Thyroid gland (tissue), 4 donors: ENCODE results near the gene UNC13C. TPM values are rescaled to one million over a fixed set of nuclear protein-coding genes. Genes with fewer than 3 reads are reported as not detected.
"Not testable (repeated sequence)": the region's sequence is repeated elsewhere in the genome, so short reads cannot be mapped to it uniquely, and the experiment has no call there.

ENCODE experiments used
- DNase-seq, 2 donors: peaks; one replicate each; pipeline ENCODE4 v3.0.0-alpha.2; 2019
- H3K27ac ChIP-seq, 3 donors: fragments of 200-600 bp; sonication (generic); 1 replicate in 2 of 3; 2 replicates in 1 of 3; pipeline ENCODE4 v1.5.1; 2016 to 2019; ENCODE audit warnings: mild to moderate bottlenecking in 1 of 3, moderate library complexity in 1 of 3
- H3K27me3 ChIP-seq: fragments of 200-600 bp; sonication (generic); one replicate; pipeline ENCODE4 v1.5.1; 2019
- H3K36me3 ChIP-seq, 2 donors: fragments of 200-600 bp; sonication (generic); one replicate each; pipeline ENCODE4 v1.5.1; 2016 to 2019
- H3K4me1 ChIP-seq, 2 donors: fragments of 200-600 bp; sonication (generic); one replicate each; pipeline ENCODE4 v1.5.1; 2017 to 2019
- H3K4me3 ChIP-seq, 3 donors: fragments of 200-600 bp; sonication (generic); replicated peaks in 1 of 3; 1 replicate in 2 of 3; 2 replicates in 1 of 3; pipeline ENCODE4 v1.5.1; 2016; ENCODE audit warnings: mild to moderate bottlenecking in 1 of 3
- H3K9me3 ChIP-seq: fragments of 200-600 bp; sonication (generic); one replicate; pipeline ENCODE4 v1.5.1; 2017
- CTCF ChIP-seq, 6 experiments: fragments of 200-600 bp in 3 of 6; fragments of 450-650 bp in 3 of 6; sonication (generic) in 3 of 6; IDR thresholded peaks; one replicate each; pipeline ENCODE4 v1.5.1; 2016 to 2019; ENCODE audit warnings: antibody characterized with exemption in 6 of 6, mild to moderate bottlenecking in 2 of 6, inconsistent platforms in 1 of 6, moderate library complexity in 1 of 6
- POLR2A ChIP-seq, 2 donors: fragments of 450-650 bp; IDR thresholded peaks; one replicate each; pipeline ENCODE4 v1.6.1; 2017; ENCODE audit warnings: antibody characterized with exemption in 2 of 2, mild to moderate bottlenecking in 2 of 2, moderate library complexity in 1 of 2
- WGBS, 2 donors: methylation state at CpG; one replicate each; pipeline ENCODE4 v1.1.5; 2017; 5-methylcytosine and 5-hydroxymethylcytosine counted together
- intact Hi-C: fragments of 100-400 bp; cut with DNase I; formaldehyde crosslinking; loops from one replicate; pipeline ENCODE4 v1.15.1; 2023
- total RNA-seq, 4 donors: library from RNA; depleted of rRNA; stranded (reverse); fragments of >200 nt; gene quantifications; one replicate each; pipeline ENCODE4 v1.2.3, GENCODE V29; 2016

UNC13C gene
- 10 to 100 TPM in 1 of 4 donors, 1 to 10 TPM in 3; 1.1 to 10.6 (median 7.5) TPM for total RNA-seq

DNA sequence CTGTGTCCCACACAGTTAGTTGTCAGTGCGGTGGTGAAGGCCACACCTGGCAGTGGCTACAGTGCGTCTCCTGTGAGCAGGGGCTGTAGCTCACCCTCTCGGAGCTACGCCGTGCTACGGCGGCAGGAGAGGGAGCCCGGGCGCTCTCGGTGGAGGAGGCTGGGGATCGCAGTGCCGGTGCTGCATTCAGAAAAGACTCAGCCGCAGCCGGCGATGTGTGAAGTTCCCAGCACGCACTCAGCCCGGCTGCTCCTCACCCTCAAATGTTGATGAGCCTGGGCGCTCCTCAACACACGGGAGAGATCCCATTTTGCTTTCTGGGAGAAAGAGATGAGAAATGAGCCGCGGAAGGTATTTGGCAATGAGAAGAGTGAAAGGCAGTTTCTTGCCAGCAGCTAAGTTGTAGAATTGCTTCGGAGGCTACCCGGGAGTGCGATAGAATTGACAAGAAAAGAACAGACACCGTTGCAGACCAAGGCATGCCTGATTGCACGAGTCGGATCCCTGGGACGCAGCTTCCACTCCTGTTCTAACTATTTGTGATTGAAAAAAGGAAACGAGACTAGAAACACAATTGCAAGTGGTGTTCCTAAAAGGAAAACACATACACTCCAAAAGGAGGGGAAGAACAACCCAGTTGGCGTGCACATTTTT is at the start of gene UNC13C:
Gene UNC13C (plus strand): TSS at position 189 of the 654 bp plus-strand sequence. CDS start 34,463 bp downstream, outside the sequence.
- peak within 1 kb of the TSS in 2 of 3 donors; percentile 3 to 40 for H3K27ac ChIP-seq
- 2% methylated on average over 13 to 21 of the region's 30 CpGs for WGBS, 2 donors
- intact Hi-C loops = no loop called here
- TF ChIP-seq POLR2A (IDR thresholded peaks at IDR 0.05) (peak in 1 of 2 donors; percentile 10), CTCF (IDR thresholded peaks at IDR 0.05) (no peak)
- no peaks in the 10 kb centered on the region for H3K36me3 ChIP-seq
- H3K27me3 ChIP-seq = no peaks in the 10 kb centered on the region
- DNase-seq = peak; percentile 53 to 59
- no peaks in the 10 kb centered on the region for H3K9me3 ChIP-seq
- peak within 1 kb of the TSS in 2 of 3 donors; percentile 29 to 45 for H3K4me3 ChIP-seq
- peaks cover 0 to 12% of the 10 kb centered on the region in 2 donors for H3K4me1 ChIP-seq

DNA sequence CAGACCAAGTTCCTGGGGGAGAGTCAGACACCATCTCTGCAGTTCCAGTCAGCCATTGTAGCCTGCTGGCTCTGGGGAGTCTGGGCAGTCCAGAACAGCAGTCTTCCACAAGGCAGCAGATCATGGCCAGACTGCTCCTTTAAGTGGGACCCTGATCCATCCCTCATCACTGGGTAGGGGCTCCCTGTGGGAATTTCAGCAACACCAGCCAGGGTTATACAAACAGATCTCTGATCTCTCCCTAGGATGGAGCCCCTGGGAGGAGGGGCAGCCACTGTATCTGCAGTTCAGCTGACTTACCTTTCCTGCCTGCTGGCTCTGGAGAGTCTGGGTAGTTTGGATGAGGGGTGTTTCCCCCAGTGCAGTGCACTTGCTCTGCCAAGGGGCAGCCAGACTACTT is 42.1 kb upstream of the UNC13C start:
- DNase-seq = no peak
- no peak overlapping the region for H3K27ac ChIP-seq
- intact Hi-C loops = no loop called here
- no peaks in the 10 kb centered on the region for H3K27me3 ChIP-seq
- no peaks in the 10 kb centered on the region for H3K9me3 ChIP-seq
- H3K4me1 ChIP-seq = no peaks in the 10 kb centered on the region
- H3K4me3 ChIP-seq = no peak overlapping the region
- TF ChIP-seq CTCF (IDR thresholded peaks at IDR 0.05) (no peak), POLR2A (IDR thresholded peaks at IDR 0.05) (no peak)
- H3K36me3 ChIP-seq = no peaks in the 10 kb centered on the region

GRCh38 chr15:53937632-53938031 is 40.6 kb upstream of the UNC13C start:
- H3K36me3 ChIP-seq = not testable (repeated sequence)
- 86 to 93% methylated on average over 2 of the region's 2 CpGs for WGBS, 2 donors

DNA sequence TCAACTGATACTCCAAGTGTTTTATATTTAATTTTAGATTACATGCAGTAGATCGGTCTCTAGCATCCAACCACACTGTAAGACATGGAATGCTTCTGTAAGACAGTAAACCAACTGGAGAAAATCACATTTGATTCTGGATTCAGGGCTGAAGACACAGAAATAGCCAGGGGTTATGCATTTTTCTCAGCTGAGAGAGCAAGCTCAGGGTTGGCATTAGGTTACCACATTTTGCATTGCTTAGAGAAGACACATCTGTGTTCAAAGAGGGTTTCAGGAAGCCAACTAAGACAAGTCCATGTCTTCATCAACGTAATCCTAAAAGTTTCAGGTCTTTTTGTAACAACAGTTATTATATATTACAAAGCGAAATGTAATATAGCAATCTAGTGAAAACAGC is 27.7 kb upstream of the UNC13C start:
- intact Hi-C loops = no loop called here
- no peaks in the 10 kb centered on the region for H3K27me3 ChIP-seq
- no peaks in the 10 kb centered on the region for H3K4me1 ChIP-seq
- WGBS, 2 donors = 94 to 95% methylated on average over 3 of the region's 3 CpGs
- no peak for DNase-seq
- H3K27ac ChIP-seq = no peak overlapping the region
- TF ChIP-seq POLR2A (IDR thresholded peaks at IDR 0.05) (no peak), CTCF (IDR thresholded peaks at IDR 0.05) (no peak)
- peaks cover 4% of the 10 kb centered on the region for H3K9me3 ChIP-seq
- no peak overlapping the region for H3K4me3 ChIP-seq
- no peaks in the 10 kb centered on the region for H3K36me3 ChIP-seq

More at GRCh38 chr15:53937632-53938031, 40.6 kb upstream of the UNC13C start:
- H3K9me3 ChIP-seq, H3K27ac ChIP-seq, H3K4me3 ChIP-seq, DNase-seq, H3K4me1 ChIP-seq, H3K27me3 ChIP-seq, intact Hi-C loops: not testable (repeated sequence)

DNA sequence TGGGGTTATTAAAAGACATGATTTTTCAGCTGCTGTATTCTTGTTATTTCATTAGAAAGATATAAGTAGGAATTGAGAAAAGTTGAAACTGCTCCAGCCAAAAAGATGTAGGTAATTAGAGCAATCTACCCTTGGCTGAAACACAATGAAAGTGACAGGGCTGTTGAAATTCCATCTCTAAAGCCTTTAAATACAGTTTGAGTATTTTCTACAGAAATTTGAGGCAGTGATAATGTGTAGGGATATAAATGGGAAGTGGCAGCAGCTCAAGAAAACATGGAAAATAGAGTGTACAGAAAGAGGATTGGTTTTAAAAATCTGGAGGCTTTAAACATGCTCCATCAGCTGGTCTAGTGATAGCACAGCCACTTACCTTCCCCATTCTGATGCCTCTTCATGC is 22.8 kb upstream of the UNC13C start:
- Histone ChIP-seq H3K27me3 (no peaks in the 10 kb centered on the region), H3K4me1 (no peaks in the 10 kb centered on the region), H3K36me3 (no peaks in the 10 kb centered on the region), H3K4me3 (no peak overlapping the region), H3K9me3 (no peaks in the 10 kb centered on the region), H3K27ac (no peak overlapping the region)
- no peak for DNase-seq
- TF ChIP-seq CTCF (IDR thresholded peaks at IDR 0.05) = no peak
- TF ChIP-seq POLR2A (IDR thresholded peaks at IDR 0.05) = no peak
- intact Hi-C loops = no loop called here
